Measurements from ENCODE around the gene ABTB2. TPM values are rescaled to one million over a fixed set of nuclear protein-coding genes. Genes with fewer than 3 reads are reported as not detected.

ABTB2 gene
- total RNA-seq, 1 donor from 2014 or later, result 2.4 TPM

- no peak for DNase-seq (ENCODE audit: low spot score in 2 of 2)
- FAIRE-seq, result no peak
Observed at GRCh38 chr11:34344410-34344767, 13.4 kb downstream of the ABTB2 start.

GRCh38 chr11:34343686-34344085 lies 14.1 kb downstream of the ABTB2 start:
- FAIRE-seq (no peak), DNase-seq (ENCODE audit: low spot score in 2 of 2) (no peak)

DNA sequence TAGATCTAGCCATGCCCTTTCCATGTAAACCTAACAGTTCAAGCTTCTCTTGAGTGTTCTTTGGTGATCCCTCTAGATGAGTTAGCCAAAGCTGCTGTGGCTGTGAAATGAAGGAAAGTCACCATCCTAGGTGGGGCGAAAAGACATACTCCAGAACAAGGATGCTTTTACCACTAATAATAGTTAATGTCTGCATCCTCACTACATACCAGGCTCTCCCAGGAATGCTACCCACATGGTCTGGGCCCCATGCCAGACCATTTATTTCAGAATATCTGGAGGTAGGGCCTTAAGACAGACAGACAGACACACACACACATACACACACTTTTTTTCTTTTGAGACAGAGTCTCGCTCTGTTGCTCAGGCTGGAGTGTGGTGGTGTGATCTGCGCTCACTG lies 14.7 kb downstream of the ABTB2 start:
- DNase-seq (ENCODE audit: low spot score in 2 of 2), result no peak
- no peak for FAIRE-seq

DNA sequence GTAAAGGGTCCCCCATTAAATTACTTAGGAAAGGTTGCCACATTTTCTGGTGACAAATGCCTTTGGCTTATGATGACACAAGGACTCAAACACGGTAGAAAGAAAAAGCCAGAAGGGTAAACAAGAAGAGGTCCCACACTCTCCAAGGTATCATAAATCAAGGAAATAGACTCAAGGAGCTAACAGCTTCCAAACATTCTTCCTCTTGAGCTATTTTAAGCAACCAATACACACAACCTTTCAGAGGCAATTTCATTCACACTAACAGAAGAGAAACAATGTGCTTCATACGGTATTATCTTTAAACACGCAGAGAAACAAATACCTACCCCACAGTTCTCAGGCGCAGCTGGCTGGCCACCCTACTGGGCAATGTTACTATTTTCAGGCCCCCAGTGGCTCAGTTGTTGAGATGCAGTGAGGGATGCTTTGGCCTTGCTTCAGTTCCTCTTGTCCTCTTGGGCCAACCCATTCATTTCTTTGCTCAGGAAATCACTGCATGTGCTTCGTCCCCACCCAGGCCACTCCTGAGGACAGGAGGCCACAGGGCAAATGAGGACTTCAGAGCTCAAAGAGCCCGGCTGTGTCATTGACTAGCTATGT lies 15.8 kb downstream of the ABTB2 start:
- DNase-seq (ENCODE audit: low spot score in 2 of 2) (no peak), FAIRE-seq (no peak)

DNA sequence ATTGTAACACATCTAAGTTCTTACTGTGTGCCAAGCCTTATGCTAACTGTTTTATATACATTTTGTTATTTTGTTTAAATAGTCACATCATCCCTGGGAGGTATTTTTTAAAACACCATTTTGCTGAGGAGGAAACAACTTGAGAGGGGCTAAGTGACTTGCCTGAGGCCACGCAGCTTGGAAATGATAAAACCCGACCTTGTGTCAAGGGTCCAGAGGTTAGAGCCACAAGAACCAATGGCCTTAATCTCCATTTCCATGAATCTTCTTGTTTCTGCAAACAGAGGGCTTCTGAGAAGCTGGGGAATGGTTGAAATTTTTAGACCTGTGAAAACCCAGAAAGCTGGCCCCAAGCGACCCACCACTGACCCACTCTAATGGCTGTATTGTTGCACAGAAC lies 16.7 kb downstream of the ABTB2 start:
- FAIRE-seq (no peak), DNase-seq (ENCODE audit: low spot score in 2 of 2) (no peak)

GRCh38 chr11:34340653-34341052 lies 17.2 kb downstream of the ABTB2 start:
- no peak for DNase-seq (ENCODE audit: low spot score in 2 of 2)
- FAIRE-seq, result no peak

DNA sequence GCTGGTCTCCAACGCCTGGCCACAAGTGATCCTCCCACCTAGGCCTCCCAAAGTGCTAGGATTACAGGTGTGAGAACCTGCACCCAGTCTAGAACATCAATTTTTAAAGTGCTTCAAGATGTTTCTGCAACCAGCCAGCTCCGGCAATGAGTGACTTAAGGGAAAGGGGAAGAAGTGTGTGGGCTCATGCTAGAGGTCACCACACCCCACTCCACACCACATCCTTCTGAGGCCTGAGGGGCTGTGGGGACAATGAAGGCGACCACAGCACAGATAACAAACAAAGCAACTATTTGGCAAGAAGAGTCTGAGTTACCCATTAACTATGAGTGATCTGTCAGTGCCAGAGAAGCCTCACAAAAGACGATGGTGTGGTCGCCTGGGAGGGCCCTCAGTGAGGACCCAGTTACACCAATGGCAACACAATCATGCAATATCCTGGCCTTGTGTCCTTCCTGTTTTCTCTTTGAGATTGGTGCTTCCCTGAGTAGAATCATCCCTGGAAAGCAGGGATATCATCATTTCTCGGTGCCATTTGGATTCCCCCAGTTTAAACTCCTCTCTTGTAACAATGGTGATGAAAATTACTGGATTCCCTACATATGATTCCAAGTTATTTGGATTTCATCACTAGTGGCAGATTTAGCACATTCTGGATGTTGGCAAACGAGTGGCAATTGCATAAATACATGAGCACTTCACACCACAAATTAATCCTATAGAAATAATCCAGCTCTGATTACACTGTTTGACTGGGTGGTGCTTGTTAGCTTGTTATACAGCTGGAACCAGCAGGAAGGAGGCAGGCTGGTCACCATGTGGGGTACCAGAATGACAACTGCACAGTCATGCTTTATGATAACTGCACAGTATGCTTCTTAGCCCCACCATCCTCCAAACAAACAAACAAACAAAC lies 18.4 kb downstream of the ABTB2 start:
- no peak for DNase-seq (ENCODE audit: low spot score in 2 of 2)
- FAIRE-seq, result no peak

DNA sequence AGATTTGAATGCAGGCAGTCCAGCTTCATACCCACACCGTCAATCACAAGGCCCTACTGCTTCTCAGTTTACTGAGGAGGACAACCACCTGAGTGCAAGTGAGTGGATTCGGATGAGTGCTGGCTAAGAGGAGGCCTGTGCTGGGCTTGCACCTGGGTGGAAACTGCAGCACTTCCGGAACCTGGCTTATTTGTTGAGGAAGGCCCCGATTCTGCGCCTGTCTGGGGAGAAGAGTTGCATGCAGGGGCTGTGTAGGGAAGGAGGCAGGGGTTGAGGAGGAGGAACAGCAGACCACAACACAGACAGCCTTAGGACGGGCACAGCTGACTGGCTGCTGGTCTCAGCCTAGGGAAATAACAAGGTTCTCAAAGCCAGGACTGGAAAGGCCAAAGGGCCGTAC lies 20.8 kb downstream of the ABTB2 start:
- DNase-seq (ENCODE audit: low spot score in 2 of 2) (no peak), FAIRE-seq (no peak)

DNA sequence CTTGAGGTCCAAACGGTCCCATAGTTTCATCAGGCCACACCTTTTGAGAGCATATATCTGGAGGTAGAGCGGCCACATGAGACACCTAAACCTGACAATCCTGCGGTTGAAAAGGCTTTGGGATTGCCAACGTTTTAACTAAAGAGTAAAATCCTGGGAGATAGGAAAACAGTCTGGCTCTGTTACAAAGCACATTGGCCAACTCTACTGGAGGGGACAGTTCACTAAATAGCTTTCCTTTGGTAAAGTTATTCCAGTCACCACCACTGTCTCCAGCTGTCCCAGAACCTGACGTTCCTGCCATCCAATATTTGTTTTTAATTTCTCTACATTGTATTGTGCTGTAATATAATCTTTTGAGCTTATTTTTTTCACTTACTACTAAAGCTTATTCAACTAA lies 22.0 kb downstream of the ABTB2 start:
- no peak for FAIRE-seq
- no peak for DNase-seq (ENCODE audit: low spot score in 2 of 2)

GRCh38 chr11:34335331-34335730 lies 22.5 kb downstream of the ABTB2 start:
- DNase-seq (ENCODE audit: low spot score in 2 of 2), result no peak
- no peak for FAIRE-seq

GRCh38 chr11:34333787-34334186 lies 24.0 kb downstream of the ABTB2 start:
- no peak for DNase-seq (ENCODE audit: low spot score in 2 of 2)
- FAIRE-seq, result no peak

DNA sequence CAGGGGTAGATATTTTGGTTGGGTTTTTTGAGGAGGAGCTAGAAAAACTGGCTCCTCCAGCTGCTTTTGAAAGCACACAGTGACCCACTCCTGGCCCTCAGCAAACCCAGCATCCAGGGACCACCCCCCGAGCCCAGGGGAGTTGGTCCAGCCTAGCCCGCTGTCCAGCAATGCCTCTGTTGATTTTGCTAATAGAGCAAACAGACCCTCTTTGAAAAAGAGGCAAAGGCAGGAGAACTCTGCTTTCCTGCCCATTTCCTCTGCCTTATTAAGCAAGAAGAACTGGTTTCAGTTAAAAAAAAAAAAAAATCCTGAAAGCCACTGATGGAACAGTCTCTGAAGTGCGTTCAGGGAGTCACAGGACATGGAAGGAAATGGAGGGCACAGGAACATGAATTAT lies 25.3 kb downstream of the ABTB2 start:
- no peak for DNase-seq (ENCODE audit: low spot score in 2 of 2)
- FAIRE-seq, result no peak

GRCh38 chr11:34331736-34332135 lies 26.1 kb downstream of the ABTB2 start:
- FAIRE-seq (no peak), DNase-seq (ENCODE audit: low spot score in 2 of 2) (no peak)

GRCh38 chr11:34331329-34331728 lies 26.5 kb downstream of the ABTB2 start:
- DNase-seq (ENCODE audit: low spot score in 2 of 2) (no peak), FAIRE-seq (no peak)

- FAIRE-seq (no peak), DNase-seq (ENCODE audit: low spot score in 2 of 2) (no peak)
Observed at GRCh38 chr11:34330653-34331052, 27.2 kb downstream of the ABTB2 start.

DNA sequence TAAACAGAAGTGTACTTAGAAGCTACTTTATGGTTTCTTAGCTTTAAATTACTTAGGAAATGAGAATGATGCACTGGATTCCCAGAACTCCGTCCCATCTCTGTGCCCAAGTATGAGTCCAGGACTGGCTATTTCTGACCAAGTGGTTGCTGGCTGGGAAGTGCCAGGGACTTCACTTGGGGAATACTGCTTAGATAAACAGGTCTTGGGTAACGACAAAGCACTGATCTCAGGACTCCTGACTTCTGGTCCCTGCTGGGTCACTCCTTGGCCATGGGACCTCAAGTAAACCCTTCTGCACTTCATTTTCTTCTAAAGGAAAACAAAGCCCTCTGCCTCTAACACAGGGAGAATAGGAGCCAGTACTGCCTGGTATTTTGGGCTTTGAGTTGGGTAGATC lies 27.9 kb downstream of the ABTB2 start:
- DNase-seq (ENCODE audit: low spot score in 2 of 2), result no peak
- FAIRE-seq, result no peak

DNA sequence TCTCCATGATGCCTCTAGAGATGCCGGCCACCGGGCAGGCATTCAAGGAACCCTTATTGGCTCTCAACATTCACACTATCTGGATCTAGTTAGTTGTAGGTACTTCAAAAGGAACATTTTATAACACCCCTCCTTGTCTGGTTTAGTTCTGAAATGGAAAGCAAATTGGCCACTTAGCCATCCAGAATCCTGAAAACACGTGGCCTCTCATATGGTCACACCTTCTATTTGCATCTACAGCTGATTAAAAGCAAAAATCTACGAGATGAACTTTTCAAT lies 29.2 kb downstream of the ABTB2 start:
- DNase-seq (ENCODE audit: low spot score in 2 of 2) (no peak), FAIRE-seq (no peak)

GRCh38 chr11:34327804-34328631 lies 29.8 kb downstream of the ABTB2 start:
- DNase-seq (ENCODE audit: low spot score in 2 of 2) (no peak), FAIRE-seq (no peak)

- DNase-seq (ENCODE audit: low spot score in 2 of 2), result no peak
- FAIRE-seq, result no peak
Observed at GRCh38 chr11:34324466-34324865, 33.3 kb downstream of the ABTB2 start.

- DNase-seq (ENCODE audit: low spot score in 2 of 2) (no peak), FAIRE-seq (no peak)
Observed at GRCh38 chr11:34323601-34324000, 34.2 kb downstream of the ABTB2 start.
